ENCODE data around the gene DDR1. TPM values are rescaled to one million over a fixed set of nuclear protein-coding genes. Genes with fewer than 3 reads are reported as not detected.

The DDR1 gene
- total RNA-seq, 2 donors from 2014 or later: 22.1 to 23.8 TPM

GRCh38 chr6:30894381-30894780 lies 10.1 kb downstream of the DDR1 start:
- Histone ChIP-seq H3K9me3 (no peaks in the 10 kb centered on the region), H3K27ac (no peak overlapping the region), H3K4me3 (no peak overlapping the region), H3K36me3 (peaks cover 66% of the 10 kb centered on the region), H3K27me3 (replicated peaks; ENCODE audit: insufficient read depth) (no peaks in the 10 kb centered on the region), H3K4me1 (ENCODE audit: control insufficient read depth in 1 of 2, low read depth in 2 of 2) (no peaks in the 10 kb centered on the region)
- no peak for DNase-seq (ENCODE audit: low spot score)
- no peak for ATAC-seq (ENCODE audit: insufficient number of reproducible peaks, low FRiP score, low read depth)
- no peak for TF ChIP-seq CTCF (IDR thresholded peaks at IDR 0.05)

- Histone ChIP-seq H3K36me3 (peaks cover 63% of the 10 kb centered on the region), H3K9me3 (no peaks in the 10 kb centered on the region), H3K27me3 (replicated peaks; ENCODE audit: insufficient read depth) (no peaks in the 10 kb centered on the region), H3K4me3 (no peak overlapping the region), H3K27ac (no peak overlapping the region), H3K4me1 (ENCODE audit: control insufficient read depth in 1 of 2, low read depth in 2 of 2) (no peaks in the 10 kb centered on the region)
- no peak for TF ChIP-seq CTCF (IDR thresholded peaks at IDR 0.05)
- DNase-seq (ENCODE audit: low spot score) (no peak), ATAC-seq (ENCODE audit: insufficient number of reproducible peaks, low FRiP score, low read depth) (no peak)
These were observed 10.6 kb downstream of the DDR1 start for GRCh38 chr6:30894935-30895334.

- H3K36me3 ChIP-seq: peaks cover 59% of the 10 kb centered on the region
- no peak overlapping the region for H3K27ac ChIP-seq
- DNase-seq (ENCODE audit: low spot score) (no peak), ATAC-seq (ENCODE audit: insufficient number of reproducible peaks, low FRiP score, low read depth) (no peak)
- no peaks in the 10 kb centered on the region for H3K9me3 ChIP-seq
- no peaks in the 10 kb centered on the region for H3K4me1 ChIP-seq (ENCODE audit: control insufficient read depth in 1 of 2, low read depth in 2 of 2)
- H3K4me3 ChIP-seq: no peak overlapping the region
- H3K27me3 ChIP-seq (replicated peaks; ENCODE audit: insufficient read depth): no peaks in the 10 kb centered on the region
- no peak for TF ChIP-seq CTCF (IDR thresholded peaks at IDR 0.05)
These were observed 11.0 kb downstream of the DDR1 start for GRCh38 chr6:30895343-30895742.

- peaks cover 50% of the 10 kb centered on the region for H3K36me3 ChIP-seq
- H3K27me3 ChIP-seq (replicated peaks; ENCODE audit: insufficient read depth): no peaks in the 10 kb centered on the region
- TF ChIP-seq CTCF (IDR thresholded peaks at IDR 0.05): no peak
- no peak overlapping the region for H3K4me3 ChIP-seq
- no peak overlapping the region for H3K27ac ChIP-seq
- DNase-seq (ENCODE audit: low spot score) (no peak), ATAC-seq (ENCODE audit: insufficient number of reproducible peaks, low FRiP score, low read depth) (no peak)
- H3K4me1 ChIP-seq (ENCODE audit: control insufficient read depth in 1 of 2, low read depth in 2 of 2): no peaks in the 10 kb centered on the region
- no peaks in the 10 kb centered on the region for H3K9me3 ChIP-seq
These were observed 12.2 kb downstream of the DDR1 start for GRCh38 chr6:30896541-30896940.

GRCh38 chr6:30897882-30898281 lies 13.6 kb downstream of the DDR1 start:
- ATAC-seq (ENCODE audit: insufficient number of reproducible peaks, low FRiP score, low read depth) (no peak), DNase-seq (ENCODE audit: low spot score) (no peak)
- H3K27ac ChIP-seq: no peak overlapping the region
- H3K36me3 ChIP-seq: peaks cover 41% of the 10 kb centered on the region
- no peaks in the 10 kb centered on the region for H3K9me3 ChIP-seq
- no peaks in the 10 kb centered on the region for H3K27me3 ChIP-seq (replicated peaks; ENCODE audit: insufficient read depth)
- TF ChIP-seq CTCF (IDR thresholded peaks at IDR 0.05): no peak
- no peak overlapping the region for H3K4me3 ChIP-seq
- H3K4me1 ChIP-seq (ENCODE audit: control insufficient read depth in 1 of 2, low read depth in 2 of 2): no peaks in the 10 kb centered on the region

Data from thoracic aorta (tissue), 2 donors.